ENCODE results near the gene SP8.

SP8 gene

DNA sequence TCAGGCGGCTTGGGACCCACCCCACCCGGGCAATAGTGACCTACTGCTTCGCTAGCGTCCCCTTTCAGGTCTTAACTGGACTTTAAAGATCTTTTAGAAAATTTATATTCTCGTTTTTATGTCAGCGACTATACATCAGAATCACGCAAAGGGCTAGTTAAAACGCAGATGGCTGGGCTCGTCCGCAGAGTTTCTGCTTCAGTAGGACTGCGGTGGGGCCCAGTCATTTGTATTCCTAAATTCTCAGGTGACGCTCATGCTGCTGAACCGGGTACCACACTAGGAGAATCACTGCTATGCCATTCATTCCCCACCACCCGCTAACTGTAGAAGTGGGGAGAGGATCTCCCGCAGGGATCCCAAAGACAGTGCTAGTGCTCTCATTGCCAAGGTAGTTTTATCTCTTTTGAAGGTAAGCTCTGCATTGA lies 12.0 kb upstream of the SP8 start:
- TF ChIP-seq, protein P1, sequence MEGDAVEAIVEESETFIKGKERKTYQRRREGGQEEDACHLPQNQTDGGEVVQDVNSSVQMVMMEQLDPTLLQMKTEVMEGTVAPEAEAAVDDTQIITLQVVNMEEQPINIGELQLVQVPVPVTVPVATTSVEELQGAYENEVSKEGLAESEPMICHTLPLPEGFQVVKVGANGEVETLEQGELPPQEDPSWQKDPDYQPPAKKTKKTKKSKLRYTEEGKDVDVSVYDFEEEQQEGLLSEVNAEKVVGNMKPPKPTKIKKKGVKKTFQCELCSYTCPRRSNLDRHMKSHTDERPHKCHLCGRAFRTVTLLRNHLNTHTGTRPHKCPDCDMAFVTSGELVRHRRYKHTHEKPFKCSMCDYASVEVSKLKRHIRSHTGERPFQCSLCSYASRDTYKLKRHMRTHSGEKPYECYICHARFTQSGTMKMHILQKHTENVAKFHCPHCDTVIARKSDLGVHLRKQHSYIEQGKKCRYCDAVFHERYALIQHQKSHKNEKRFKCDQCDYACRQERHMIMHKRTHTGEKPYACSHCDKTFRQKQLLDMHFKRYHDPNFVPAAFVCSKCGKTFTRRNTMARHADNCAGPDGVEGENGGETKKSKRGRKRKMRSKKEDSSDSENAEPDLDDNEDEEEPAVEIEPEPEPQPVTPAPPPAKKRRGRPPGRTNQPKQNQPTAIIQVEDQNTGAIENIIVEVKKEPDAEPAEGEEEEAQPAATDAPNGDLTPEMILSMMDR (IDR thresholded peaks at IDR 0.05) = no peak
- Histone ChIP-seq H3K4me3 (peak overlapping the region; percentile 77), H3K27ac (no peak overlapping the region)
- no peak for DNase-seq (ENCODE audit: low spot score)

GRCh38 chr7:20798081-20798693 lies 11.5 kb upstream of the SP8 start:
- no peak overlapping the region for H3K27ac ChIP-seq
- peak overlapping the region; percentile 77 for H3K4me3 ChIP-seq
- DNase-seq (ENCODE audit: low spot score) = no peak

GRCh38 chr7:20797462-20798080 lies 10.9 kb upstream of the SP8 start:
- Histone ChIP-seq H3K4me3 (peak overlapping the region; percentile 77), H3K27ac (no peak overlapping the region)
- TF ChIP-seq, protein P1 (IDR thresholded peaks at IDR 0.05) = no peak
- DNase-seq (ENCODE audit: low spot score) = no peak

More at GRCh38 chr7:20798081-20798693, 11.5 kb upstream of the SP8 start:
- TF ChIP-seq, protein P1 (IDR thresholded peaks at IDR 0.05) = no peak

DNA sequence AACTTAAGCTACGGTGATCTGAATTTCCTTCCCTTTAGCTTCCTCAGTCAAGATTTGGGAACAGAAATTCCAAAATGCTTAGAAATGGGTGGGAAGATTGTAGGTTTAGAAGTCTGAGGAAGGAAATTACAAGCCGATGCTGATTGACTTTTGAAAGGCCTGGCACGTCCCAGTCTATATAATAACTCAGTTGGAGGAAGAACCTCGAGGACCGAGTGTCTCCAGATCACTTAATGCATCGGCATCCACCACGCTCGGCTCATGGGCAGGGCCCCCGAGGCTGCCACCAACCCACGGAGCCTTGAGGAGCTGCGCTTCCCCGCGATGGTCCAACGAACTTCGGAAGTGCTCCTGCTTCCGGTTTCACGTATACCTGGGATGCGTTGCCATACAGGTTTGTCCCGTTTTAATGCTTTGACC lies 10.4 kb upstream of the SP8 start:
- TF ChIP-seq, protein P1 (IDR thresholded peaks at IDR 0.05) = no peak
- Histone ChIP-seq H3K4me3 (peak overlapping the region; percentile 77), H3K27ac (no peak overlapping the region)
- DNase-seq (ENCODE audit: low spot score) = no peak

- H3K27ac ChIP-seq = no peak overlapping the region
- DNase-seq (ENCODE audit: low spot score) = no peak
- TF ChIP-seq, protein P1 (IDR thresholded peaks at IDR 0.05) = no peak
- H3K4me3 ChIP-seq = no peak overlapping the region
These were observed 9.8 kb upstream of the SP8 start for GRCh38 chr7:20796500-20796899.

DNA sequence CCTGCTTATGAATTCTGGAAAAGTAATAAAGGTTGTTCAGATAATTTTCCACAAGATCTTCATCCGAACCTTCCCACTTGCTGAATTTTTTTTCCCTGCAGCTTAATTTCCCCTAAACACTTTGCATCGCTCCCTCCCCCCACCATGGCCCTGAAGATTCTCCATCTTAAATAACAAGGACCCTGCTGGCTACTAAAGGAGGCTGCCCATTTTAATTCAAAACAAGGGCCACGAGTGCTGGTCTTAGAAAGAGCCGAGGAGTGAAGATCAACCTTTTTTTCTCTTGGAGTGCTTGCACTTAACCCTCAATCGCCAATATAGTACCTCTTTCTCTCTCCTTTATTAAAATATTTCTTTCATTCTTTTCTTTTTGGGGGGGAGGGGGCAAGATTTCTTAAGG lies 9.2 kb upstream of the SP8 start:
- H3K27ac ChIP-seq = no peak overlapping the region
- TF ChIP-seq, protein P1 (IDR thresholded peaks at IDR 0.05) = no peak
- no peak overlapping the region for H3K4me3 ChIP-seq
- no peak for DNase-seq (ENCODE audit: low spot score)

DNA sequence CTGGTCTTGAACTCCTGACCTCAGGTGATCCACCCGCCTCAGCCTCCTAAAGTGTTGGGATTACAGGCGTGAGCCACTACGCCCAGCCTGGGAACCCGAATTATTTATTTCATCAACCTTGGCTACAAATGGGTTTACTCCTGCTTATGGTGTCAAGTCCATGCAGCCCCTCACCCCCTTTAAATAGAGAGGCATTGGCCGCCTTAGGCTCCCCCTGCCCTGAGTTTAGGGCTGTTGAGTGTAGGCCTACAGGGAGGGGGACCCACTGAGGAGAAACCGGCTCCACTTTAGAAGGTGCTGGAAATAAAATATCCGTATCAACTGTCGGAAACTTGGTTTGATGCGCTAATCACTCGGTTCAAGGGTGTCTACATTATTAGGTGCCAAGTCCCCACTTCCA lies 8.7 kb upstream of the SP8 start:
- DNase-seq (ENCODE audit: low spot score) = no peak
- Histone ChIP-seq H3K4me3 (no peak overlapping the region), H3K27ac (no peak overlapping the region)
- TF ChIP-seq, protein P1 (IDR thresholded peaks at IDR 0.05) = no peak

Measured in coronary artery (tissue), 2 donors.